SK-N-MC (cell line): ENCODE results near the gene SOCS1.

Source experiments
- DNase-seq: peaks from one replicate; pipeline ENCODE4 v3.0.0-alpha.2; 2011; ENCODE audit warnings: low read depth, low spot score
- H3K27ac ChIP-seq: fragments of 200-600 bp; sonication (generic); 2 replicates; pipeline ENCODE4 v1.5.1; 2016; ENCODE audit warnings: mixed run types
- H3K36me3 ChIP-seq: fragments of 200-600 bp; sonication (generic); 2 replicates; pipeline ENCODE4 v1.6.1; 2017; ENCODE audit warnings: antibody characterized with exemption, low read length, mixed read lengths; ENCODE audit not compliant: insufficient read depth
- H3K4me3 ChIP-seq: fragments of 200-600 bp; sonication (generic); 2 replicates; pipeline ENCODE4 v1.5.1; 2016
- H3K9ac ChIP-seq: fragments of 200-600 bp; sonication (generic); 2 replicates; pipeline ENCODE4 v1.8.0; 2017; ENCODE audit warnings: mixed run types, mixed read lengths; ENCODE audit not compliant: insufficient read length
- H3K9me3 ChIP-seq: fragments of 200-600 bp; sonication (generic); 2 replicates; pipeline ENCODE4 v1.6.1; 2017; ENCODE audit warnings: low read depth, mild to moderate bottlenecking, antibody characterized with exemption, low read length, moderate library complexity, mixed read lengths
- EZH2 ChIP-seq: fragments of 200-600 bp; sonication (generic); IDR thresholded peaks from one replicate; pipeline ENCODE4 v1.6.1; 2017; ENCODE audit warnings: antibody characterized with exemption
- FOXP2 ChIP-seq: optimal IDR thresholded peaks from 2 replicates; pipeline ENCODE3; 2011; ENCODE audit warnings: mild to moderate bottlenecking, moderate library complexity; ENCODE audit not compliant: insufficient read depth; ENCODE audit errors: extremely low read length, control extremely low read depth
- POLR2AphosphoS5 ChIP-seq: IDR thresholded peaks from 2 replicates; pipeline ENCODE4 v1.6.1; 2012; ENCODE audit warnings: mild to moderate bottlenecking, low read depth, low read length, borderline replicate concordance

SOCS1 gene

DNA sequence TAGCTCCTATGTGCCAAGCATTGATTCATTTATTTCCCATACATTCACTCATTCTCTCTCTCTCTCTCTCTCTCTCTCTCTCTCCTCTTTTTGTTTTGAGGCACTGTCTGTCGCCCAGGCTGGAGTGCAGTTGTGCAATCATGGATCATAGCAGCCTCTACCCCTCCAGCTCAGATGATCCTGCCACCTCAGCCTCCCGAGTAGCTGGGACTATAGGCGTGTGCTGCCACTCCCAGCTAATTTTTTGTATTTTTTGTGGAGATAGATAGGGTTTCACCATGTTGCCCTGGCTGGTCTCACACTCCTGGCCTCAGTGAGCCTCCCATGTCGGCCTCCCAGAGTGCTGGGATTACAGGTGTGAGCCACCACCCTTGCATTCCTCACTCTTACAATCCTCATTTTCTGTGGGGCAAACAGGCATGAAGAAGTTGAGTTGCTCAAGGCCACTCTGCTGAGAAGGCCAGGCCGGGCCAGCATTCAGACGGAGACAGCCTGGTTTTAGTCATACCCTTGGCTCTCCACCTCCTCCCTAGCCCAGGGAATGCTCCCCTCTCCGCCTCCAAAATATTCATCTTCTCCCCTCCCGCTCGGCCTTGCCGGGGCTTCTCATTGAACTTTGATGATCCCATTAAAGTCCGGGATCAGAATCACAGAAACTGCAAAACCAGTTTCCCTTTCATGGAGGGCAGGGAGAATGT lies 21.0 kb upstream of the SOCS1 start:
- H3K36me3 ChIP-seq, result no peaks in the 10 kb centered on the region
- TF ChIP-seq EZH2 (no peak), POLR2AphosphoS5 (no peak), FOXP2 (no peak)
- H3K4me3 ChIP-seq, result no peak overlapping the region
- no peak overlapping the region for H3K9ac ChIP-seq
- no peak for DNase-seq
- no peak overlapping the region for H3K27ac ChIP-seq
- H3K9me3 ChIP-seq, result no peaks in the 10 kb centered on the region

- H3K4me3 ChIP-seq, result no peak within 1 kb of the TSS
- no peak within 1 kb of the TSS for H3K27ac ChIP-seq
- no peak for DNase-seq
- no peak within 1 kb of the TSS for H3K9ac ChIP-seq
- H3K9me3 ChIP-seq, result no peaks in the 10 kb centered on the region
- H3K36me3 ChIP-seq, result no peaks in the 10 kb centered on the region
- TF ChIP-seq POLR2AphosphoS5 (no peak), EZH2 (no peak), FOXP2 (no peak)
These were observed 20.3 kb upstream of the SOCS1 start, which contains the start of gene PRM2 for GRCh38 chr16:11276143-11276895. PRM2 (minus strand) TSS chr16:11276480; CDS start chr16:11276370, 110 bp downstream.

- Histone ChIP-seq H3K4me3 (no peak overlapping the region), H3K27ac (no peak overlapping the region), H3K9ac (no peak overlapping the region), H3K36me3 (no peaks in the 10 kb centered on the region), H3K9me3 (no peaks in the 10 kb centered on the region)
- TF ChIP-seq POLR2AphosphoS5 (no peak), FOXP2 (no peak)
- DNase-seq, result no peak
These were observed 19.0 kb upstream of the SOCS1 start for GRCh38 chr16:11274964-11275363.

DNA sequence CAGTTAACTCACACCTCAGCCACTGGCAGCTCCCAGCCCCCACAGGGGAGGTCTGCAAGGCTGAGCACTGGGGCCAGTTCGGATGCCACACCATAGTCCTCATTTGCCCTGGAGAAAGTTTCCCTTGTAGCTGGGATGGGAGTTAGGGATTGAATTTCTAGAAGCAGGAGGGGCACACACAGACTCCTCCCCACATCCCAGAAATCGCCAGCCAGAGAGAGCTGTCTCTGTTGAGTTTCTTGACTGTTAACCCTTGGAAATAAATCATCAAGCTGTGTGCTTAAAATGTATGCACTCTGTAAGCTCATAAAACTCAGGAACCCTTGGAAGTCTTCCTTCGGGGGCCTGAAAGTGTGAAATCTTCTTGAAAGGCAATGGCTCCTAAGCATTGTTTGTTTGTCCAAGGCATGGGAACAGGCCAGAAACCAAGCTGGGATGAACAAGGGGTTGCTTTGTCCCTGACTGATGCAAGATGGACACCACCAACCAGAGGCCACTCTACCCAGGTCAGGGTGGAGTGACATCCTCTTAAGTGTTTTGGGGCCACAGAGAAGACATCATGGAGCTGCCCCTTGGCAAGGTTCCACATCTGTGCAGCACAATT lies 17.8 kb upstream of the SOCS1 start:
- TF ChIP-seq POLR2AphosphoS5 (no peak), FOXP2 (no peak), EZH2 (no peak)

GRCh38 chr16:11272921-11273720 lies 17.1 kb upstream of the SOCS1 start, which contains the start of gene PRM3:
PRM3 (minus strand) TSS chr16:11273629; CDS start chr16:11273595, 34 bp downstream.
- Histone ChIP-seq H3K4me3 (no peak within 1 kb of the TSS), H3K9ac (no peak within 1 kb of the TSS), H3K36me3 (no peaks in the 10 kb centered on the region), H3K9me3 (no peaks in the 10 kb centered on the region), H3K27ac (no peak within 1 kb of the TSS)
- TF ChIP-seq FOXP2, result no peak
- DNase-seq, result no peak

More for the DNA sequence above, 17.8 kb upstream of the SOCS1 start:
- no peak overlapping the region for H3K4me3 ChIP-seq
- no peaks in the 10 kb centered on the region for H3K36me3 ChIP-seq
- no peak overlapping the region for H3K9ac ChIP-seq
- no peak overlapping the region for H3K27ac ChIP-seq
- H3K9me3 ChIP-seq, result no peaks in the 10 kb centered on the region
- DNase-seq, result no peak

- Histone ChIP-seq H3K9ac (no peak overlapping the region), H3K4me3 (no peak overlapping the region), H3K9me3 (no peaks in the 10 kb centered on the region), H3K27ac (no peak overlapping the region), H3K36me3 (no peaks in the 10 kb centered on the region)
- no peak for TF ChIP-seq POLR2AphosphoS5
- TF ChIP-seq EZH2, result no peak
- no peak for TF ChIP-seq FOXP2
- no peak for DNase-seq
These were observed 16.5 kb upstream of the SOCS1 start for GRCh38 chr16:11272484-11272883.

DNA sequence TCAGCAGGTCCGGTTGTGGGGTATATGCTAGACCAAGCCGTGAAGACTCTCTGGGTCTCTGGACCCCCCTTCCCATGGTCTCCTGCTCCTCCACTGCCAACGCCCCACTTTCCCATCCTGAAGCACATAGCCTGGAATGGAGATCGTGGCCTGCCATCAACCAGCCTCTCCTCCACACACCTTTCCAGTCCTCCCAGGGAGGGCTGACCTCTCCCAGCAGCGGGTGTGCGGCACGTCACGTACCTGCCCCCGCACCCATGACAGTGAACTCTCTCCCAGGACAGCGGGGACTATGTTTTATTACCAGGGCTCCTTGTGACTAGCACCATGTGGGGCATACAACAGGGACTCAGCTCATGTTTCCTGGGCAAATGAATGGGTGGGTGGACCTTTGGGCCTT lies 15.6 kb upstream of the SOCS1 start:
- no peak for TF ChIP-seq FOXP2
- TF ChIP-seq POLR2AphosphoS5, result no peak
- no peaks in the 10 kb centered on the region for H3K9me3 ChIP-seq
- no peaks in the 10 kb centered on the region for H3K36me3 ChIP-seq
- H3K9ac ChIP-seq, result no peak overlapping the region
- H3K4me3 ChIP-seq, result no peak overlapping the region
- no peak for DNase-seq
- no peak overlapping the region for H3K27ac ChIP-seq
